Measurements from ENCODE around the gene AP1B1. TPM values are rescaled to one million over a fixed set of nuclear protein-coding genes. Genes with fewer than 3 reads are reported as not detected.

The AP1B1 gene
- total RNA-seq, 1 experiment from 2014 or later, result 176 TPM

GRCh38 chr22:29332886-29333496, 55.4 kb downstream of the AP1B1 start:
- no peak for DNase-seq (ENCODE audit: low spot score)

DNA sequence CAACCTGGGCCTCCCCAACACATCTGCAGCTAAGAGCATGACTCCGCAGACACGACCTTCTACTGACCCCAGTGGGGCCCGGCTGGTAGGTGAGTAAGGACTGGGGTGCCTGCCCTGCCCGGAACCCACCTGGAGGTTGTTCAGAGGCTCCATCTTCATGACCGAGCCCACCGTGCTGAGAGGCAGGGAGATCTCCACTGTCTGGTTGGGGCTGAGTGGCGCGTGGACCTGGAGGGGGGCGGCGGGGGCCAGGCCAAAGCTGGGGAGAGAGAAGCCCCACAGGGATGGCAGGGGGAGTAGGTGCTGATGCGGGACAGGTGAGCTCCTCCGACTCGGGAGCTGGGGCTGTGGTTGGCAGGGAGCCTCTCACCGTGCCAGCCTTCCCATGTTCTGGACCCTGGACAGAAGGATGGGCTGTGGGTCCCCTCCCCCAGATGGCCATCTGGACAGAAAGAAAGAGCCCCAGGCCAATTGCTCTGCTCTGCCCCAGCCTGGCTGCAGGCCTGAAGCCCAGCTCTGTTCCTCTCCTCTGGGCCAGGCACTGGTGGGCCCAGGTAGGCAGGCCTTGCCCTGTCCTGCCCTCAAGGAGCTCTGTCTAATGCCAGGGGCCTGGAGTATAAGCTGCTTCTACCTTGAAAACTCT, 56.6 kb downstream of the AP1B1 start:
- DNase-seq (ENCODE audit: low spot score), result no peak

DNA sequence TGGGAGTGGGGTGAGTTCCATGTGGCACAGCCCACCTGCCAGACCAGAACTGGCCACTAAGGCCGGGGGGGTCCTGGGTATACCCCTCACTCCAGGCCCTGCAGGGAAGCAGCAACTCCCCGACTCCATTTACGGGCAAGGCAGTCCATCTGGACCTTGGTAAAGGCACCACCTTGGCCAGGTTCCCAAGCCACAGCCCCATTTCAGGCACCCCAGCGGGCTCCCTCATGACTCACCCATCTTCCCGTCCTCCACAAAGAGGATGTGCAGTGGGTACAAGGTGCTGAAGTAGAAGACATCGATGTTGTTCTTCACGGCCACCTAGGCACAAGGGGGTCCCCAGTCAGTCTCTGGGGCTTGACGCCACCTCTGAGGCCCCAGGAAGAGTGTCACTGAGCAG, 57.2 kb downstream of the AP1B1 start:
- no peak for DNase-seq (ENCODE audit: low spot score)

DNA sequence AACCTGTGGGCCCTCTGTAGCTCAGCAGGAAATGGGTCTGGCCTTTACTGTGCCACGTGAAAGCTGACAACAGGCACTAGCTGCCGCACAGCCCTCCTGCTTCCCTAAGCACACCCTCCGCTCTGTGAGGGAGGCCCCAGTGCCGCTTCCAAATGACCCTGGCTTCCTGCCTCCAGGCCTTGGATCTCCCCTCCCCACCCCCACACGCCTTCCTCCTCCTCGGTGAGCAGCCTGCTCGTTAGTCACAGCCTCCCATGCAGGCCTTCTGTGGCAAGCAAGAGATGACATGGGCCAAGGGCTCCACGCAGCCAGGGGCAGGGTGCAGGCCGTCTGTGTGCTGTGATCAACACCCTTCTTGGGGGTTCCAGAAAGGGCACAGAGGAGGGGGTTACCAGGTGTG, 57.6 kb downstream of the AP1B1 start:
- DNase-seq (ENCODE audit: low spot score), result no peak

- no peak for DNase-seq (ENCODE audit: low spot score)
Observed at GRCh38 chr22:29330291-29330690, 58.1 kb downstream of the AP1B1 start.

- no peak for DNase-seq (ENCODE audit: low spot score)
Observed at GRCh38 chr22:29329581-29329980, 58.8 kb downstream of the AP1B1 start.

DNA sequence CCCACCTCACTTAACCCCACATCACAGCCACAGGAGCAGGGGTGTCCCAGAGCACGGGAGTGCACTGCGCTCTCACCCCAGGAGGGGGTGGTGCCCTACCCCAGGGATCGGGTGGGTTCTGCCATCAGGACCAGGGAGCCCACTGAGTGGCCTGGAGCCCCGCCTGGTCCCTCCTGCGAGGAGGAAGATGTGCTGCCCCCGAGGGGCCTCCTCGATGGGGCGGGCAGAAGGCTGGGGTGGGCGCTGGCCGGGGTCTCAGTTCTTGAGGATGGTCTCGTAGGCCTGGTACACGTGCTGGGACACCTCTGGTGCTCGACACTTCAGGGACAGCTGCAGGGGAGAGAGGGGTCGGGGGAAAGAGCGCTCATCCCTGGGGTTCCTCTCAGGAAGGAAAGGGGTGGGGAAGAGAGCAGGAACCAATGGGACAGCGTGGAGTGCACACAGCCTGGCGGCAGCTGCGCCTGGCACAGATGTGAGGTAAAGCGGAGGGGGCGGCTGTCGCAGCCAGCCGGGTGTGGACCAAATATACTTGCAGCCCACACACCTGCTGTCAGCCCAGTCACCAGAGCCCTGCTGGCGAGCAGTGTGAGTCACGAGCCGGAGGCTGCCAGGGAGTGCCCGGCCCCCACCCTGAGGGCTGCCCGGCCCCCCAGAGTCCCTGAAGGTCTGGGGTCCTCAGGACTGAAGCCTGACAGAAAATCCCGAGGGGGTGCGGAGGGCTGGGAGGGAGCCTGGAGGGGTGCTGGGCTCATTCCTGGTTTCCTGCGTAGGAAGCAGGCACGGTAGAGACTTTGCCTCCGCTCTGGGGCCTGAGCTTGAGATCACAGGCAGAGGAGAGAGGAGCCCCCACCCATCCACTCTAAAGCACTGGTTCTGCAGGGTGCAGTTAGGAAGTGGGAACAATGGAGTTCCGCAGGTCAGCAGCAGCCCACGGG, 59.5 kb downstream of the AP1B1 start:
- DNase-seq (ENCODE audit: low spot score), result no peak

GRCh38 chr22:29328055-29328454, 60.3 kb downstream of the AP1B1 start:
- DNase-seq (ENCODE audit: low spot score), result no peak

- DNase-seq (ENCODE audit: low spot score), result no peak
Observed at GRCh38 chr22:29327089-29327764, 61.1 kb downstream of the AP1B1 start.

DNA sequence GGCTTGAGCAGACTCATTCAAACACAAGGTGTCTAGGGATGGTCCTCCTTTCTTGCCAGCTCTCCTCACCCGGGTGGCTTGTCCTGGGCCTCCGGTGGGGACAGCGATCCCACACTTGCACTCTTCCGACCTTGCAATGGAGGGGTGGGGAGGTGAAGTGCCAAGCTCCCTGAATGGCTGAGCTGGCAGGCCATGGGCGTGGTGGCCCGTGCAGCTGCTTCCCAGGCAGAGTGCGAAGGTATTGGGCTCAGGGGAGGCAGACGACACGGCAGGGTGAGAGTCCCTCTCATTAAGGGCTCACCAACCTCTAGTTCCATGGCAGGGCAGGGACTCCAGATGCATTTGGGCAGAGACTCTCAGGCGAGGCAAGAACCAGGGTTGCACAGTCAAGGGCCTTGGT, 61.9 kb downstream of the AP1B1 start:
- DNase-seq (ENCODE audit: low spot score), result no peak

DNA sequence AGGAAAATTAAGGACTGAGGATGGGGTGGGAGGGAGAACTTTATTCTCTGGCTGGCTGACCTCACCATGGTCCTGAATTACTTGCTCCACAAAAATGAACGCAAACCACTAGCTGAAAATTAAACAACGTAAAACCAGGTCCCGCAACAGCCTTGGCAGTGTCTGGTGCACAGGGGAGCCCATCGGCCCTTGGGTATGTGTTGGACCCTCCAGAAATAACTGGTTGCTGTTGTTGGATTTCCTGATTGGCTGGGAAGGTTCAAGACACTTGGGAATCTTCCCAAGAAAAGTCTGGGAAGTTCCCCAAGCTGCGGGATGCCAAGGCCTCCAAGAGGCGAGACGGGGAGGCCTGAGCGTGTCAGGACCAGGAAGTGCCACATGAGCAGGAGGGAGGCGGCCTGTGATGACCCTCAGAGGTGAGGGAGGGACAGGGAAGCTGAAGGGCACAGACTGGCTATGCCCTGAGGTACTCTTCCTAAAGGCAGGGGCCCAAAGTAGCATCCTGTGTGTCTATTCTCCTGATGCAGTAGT, 62.5 kb downstream of the AP1B1 start:
- no peak for DNase-seq (ENCODE audit: low spot score)

DNA sequence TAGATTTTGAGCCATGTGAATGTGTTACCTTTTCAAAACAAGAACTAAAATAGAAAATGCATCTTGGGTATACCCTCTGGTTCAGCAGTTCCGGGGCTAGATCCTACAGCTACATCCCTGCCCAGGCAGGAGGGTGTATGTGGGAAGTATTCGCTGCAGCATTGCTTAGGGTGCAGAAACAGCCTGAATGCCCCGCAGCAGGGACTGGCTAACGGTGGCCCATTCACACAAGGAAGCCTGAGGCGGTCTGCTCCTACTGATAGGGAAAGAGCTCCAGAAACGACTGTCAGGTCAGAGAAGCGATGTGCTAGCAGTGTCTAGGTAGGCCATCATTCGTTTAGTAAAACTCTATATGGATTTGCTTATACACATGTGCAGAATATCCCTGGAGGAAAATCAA, 63.0 kb downstream of the AP1B1 start:
- no peak for DNase-seq (ENCODE audit: low spot score)

GRCh38 chr22:29323641-29324040, 64.7 kb downstream of the AP1B1 start:
- no peak for DNase-seq (ENCODE audit: low spot score)

DNA sequence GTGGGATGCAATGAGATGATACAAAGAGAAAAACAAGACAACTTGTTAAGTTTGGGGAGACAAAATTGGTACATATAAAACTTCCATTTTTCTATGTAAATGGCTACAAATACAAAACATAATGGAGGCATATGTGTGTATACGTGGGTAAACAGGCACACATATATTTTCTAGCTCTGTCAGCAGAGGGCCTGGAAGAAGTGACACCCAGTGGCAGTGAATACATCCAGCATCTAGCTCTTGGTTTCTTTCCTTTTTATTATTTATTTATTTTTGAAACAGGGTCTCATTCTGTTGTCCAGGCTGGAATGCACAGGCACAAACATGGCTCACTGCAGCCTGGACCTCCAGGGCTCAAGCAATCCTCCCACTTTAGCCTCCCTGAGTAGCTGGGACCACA, 67.8 kb downstream of the AP1B1 start:
- peak; percentile 36 for DNase-seq (ENCODE audit: low spot score)

DNA sequence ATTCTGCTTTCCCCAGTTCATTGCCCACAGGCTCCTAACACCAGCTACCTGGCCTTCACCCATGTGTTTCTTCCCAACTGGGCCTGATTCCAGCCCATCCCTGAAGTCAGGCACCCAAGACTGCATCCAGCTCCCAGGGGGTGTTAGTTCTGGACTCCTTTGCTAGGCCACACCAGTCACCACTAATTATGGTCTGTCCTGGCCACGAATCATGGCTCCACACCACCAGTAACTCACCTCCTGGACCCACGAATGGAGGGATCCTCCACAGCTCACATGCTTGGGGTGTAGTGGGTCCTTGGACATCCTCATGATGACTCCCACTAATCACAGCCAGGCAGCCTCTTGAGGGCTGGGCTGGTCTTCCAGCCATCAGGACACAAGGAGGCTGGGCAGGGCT, 69.3 kb downstream of the AP1B1 start:
- DNase-seq (ENCODE audit: low spot score), result no peak

DNA sequence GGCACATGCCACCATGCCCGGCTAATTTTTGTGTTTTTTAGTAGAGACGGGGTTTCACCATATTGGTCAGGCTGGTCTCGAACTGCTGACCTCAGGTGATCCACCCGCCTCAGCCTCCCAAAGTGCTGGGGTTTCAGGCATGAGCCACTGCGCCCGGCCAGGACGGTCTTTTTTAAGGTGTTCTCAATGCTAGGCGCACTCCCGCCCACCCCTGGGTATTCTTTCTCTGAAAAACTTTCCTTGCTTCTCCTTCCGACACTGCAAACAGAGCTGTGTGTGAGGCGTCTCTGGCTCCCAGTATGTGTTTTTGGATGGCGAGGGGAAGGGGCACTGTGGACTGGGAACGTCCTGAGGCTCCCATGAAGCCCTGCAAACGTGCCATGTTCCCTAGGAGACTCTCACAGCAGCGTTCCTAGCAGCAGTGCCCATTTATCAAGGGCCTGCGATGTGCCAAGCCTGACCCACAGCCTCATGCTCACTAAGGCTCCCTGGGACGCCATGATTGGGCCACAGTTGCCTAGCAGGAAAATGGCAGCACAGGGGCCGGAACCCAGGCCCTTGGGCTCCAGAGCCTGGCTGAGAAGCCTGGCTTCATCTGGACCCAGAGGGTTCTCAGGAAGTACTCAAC, 70.4 kb downstream of the AP1B1 start:
- DNase-seq (ENCODE audit: low spot score), result no peak

GRCh38 chr22:29316141-29316828, 72.1 kb downstream of the AP1B1 start:
- no peak for DNase-seq (ENCODE audit: low spot score)

GRCh38 chr22:29315286-29316140, 72.9 kb downstream of the AP1B1 start, which contains the start of gene RASL10A:
Gene RASL10A (minus strand): TSS chr22:29315697. CDS start chr22:29315246, 451 bp downstream.
- DNase-seq (ENCODE audit: low spot score), result no peak

DNA sequence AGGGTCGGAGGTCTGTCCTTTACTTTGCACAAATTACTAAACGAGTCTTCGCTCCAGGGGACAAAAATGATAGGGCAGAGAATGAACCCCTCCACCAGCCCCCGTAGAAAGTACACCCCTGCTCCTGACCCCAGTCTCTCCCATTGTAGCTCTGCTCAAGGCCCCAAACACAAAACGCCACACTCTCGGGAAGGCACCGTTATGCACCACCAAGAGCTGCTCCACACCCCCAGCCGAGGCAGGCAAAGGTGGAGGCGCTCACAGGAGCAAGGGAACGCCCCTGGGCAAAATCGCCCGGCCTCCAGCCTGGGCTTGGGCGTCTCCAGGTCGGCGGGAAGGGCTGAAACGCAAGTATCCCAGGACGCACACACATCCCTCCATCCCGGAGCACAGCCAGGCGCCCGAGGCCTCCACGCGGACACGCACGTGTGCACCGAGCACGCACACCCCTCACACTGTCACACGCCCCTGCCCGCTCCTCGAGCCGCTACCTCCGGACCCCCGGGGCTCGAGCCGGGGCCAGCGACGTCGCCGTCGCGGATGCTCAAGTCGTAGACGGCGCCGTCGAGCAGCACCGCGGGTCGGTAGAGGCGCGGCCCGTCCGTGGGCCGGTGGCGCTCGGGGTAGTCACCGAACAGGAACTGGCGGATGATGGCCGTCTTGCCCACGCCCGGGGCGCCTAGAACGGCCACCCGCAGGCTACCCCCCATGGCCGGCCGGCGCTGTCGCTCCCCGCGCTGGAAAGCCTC, 73.7 kb downstream of the AP1B1 start:
- peak; percentile 25 for DNase-seq (ENCODE audit: low spot score)

Measured in HT-29 (cell line).